Liver (tissue), 9 donors: Measurements from ENCODE around the gene UNKL. TPM values are rescaled to one million over a fixed set of nuclear protein-coding genes. Genes with fewer than 3 reads are reported as not detected.

Source experiments
- DNase-seq: peaks from one replicate; pipeline ENCODE4 v3.0.0-alpha.2; 2017; ENCODE audit warnings: low spot score
- H3K27ac ChIP-seq, 2 donors: one replicate each; pipeline ENCODE4 v1.7.0; 2013; ENCODE audit warnings: inconsistent platforms in 2 of 2, low read length in 2 of 2, control low read depth in 1 of 2, low read depth in 1 of 2, mild to moderate bottlenecking in 1 of 2
- H3K27me3 ChIP-seq, 4 donors: one replicate each; pipeline versions ENCODE4 v1.6.1 to v1.7.0; 2013; ENCODE audit warnings: low read length in 3 of 4, inconsistent platforms in 1 of 4, mild to moderate bottlenecking in 1 of 4, moderate library complexity in 1 of 4; ENCODE audit not compliant: control insufficient read depth in 4 of 4, insufficient read depth in 4 of 4
- H3K36me3 ChIP-seq, 4 donors: one replicate each; pipeline versions ENCODE4 v1.6.1 to v1.7.0; 2013; ENCODE audit warnings: low read length in 3 of 4, mild to moderate bottlenecking in 3 of 4, low read depth in 1 of 4, moderate library complexity in 1 of 4; ENCODE audit not compliant: control insufficient read depth in 4 of 4, insufficient read depth in 3 of 4
- H3K4me1 ChIP-seq, 4 donors: one replicate each; pipeline versions ENCODE4 v1.6.1 to v1.7.0; 2013; ENCODE audit warnings: low read length in 3 of 4, mild to moderate bottlenecking in 3 of 4, moderate library complexity in 1 of 4; ENCODE audit not compliant: control insufficient read depth in 4 of 4, insufficient read depth in 4 of 4
- H3K4me3 ChIP-seq, 3 donors: one replicate each; pipeline versions ENCODE4 v1.6.1 to v1.7.0; 2013; ENCODE audit warnings: low read length in 3 of 3, control low read depth in 1 of 3, low read depth in 1 of 3, mild to moderate bottlenecking in 1 of 3
- H3K9ac ChIP-seq, 2 donors: one replicate each; pipeline ENCODE4 v1.7.0; 2013; ENCODE audit warnings: low read length in 2 of 2, mild to moderate bottlenecking in 2 of 2, moderate library complexity in 2 of 2, control low read depth in 1 of 2, low read depth in 1 of 2
- H3K9me3 ChIP-seq, 4 donors: one replicate each; pipeline versions ENCODE4 v1.6.1 to v1.7.0; 2013; ENCODE audit warnings: low read length in 3 of 4; ENCODE audit not compliant: control insufficient read depth in 4 of 4
- GABPA ChIP-seq, 2 donors: IDR thresholded peaks in 1 of 2; conservative IDR thresholded peaks in 1 of 2; 2 replicates each; pipeline ENCODE4 v1.6.1; 2016; ENCODE audit warnings: antibody characterized with exemption in 2 of 2, mild to moderate bottlenecking in 1 of 2, moderate library complexity in 1 of 2
- HNF4A ChIP-seq, 2 donors: conservative IDR thresholded peaks; 2 replicates each; pipeline ENCODE4 v1.6.1; 2016; ENCODE audit warnings: antibody characterized with exemption in 2 of 2, mild to moderate bottlenecking in 2 of 2
- NR2F2 ChIP-seq: IDR thresholded peaks from 2 replicates; pipeline ENCODE4 v1.6.1; 2016; ENCODE audit warnings: antibody characterized with exemption
- RAD21 ChIP-seq, 2 donors: IDR thresholded peaks; 2 replicates each; pipeline ENCODE4 v1.6.1; 2016; ENCODE audit warnings: antibody characterized with exemption in 2 of 2, mild to moderate bottlenecking in 2 of 2
- RXRA ChIP-seq, 2 donors: IDR thresholded peaks; 2 replicates each; pipeline ENCODE4 v1.6.1; 2017 to 2018; ENCODE audit warnings: antibody characterized with exemption in 2 of 2, mild to moderate bottlenecking in 1 of 2
- SP1 ChIP-seq: IDR thresholded peaks from 2 replicates; pipeline ENCODE4 v1.6.1; 2018; ENCODE audit warnings: antibody characterized with exemption, mild to moderate bottlenecking
- TAF1 ChIP-seq: conservative IDR thresholded peaks from 2 replicates; pipeline ENCODE4 v1.6.1; 2016; ENCODE audit warnings: antibody characterized with exemption, mild to moderate bottlenecking
- WGBS: extraction: QIAGEN DNeasy Blood & Tissue Kit; methylation state at CpG from one replicate; pipeline ENCODE4 v1.1.7; 2013; 5-methylcytosine and 5-hydroxymethylcytosine counted together
- polyA plus RNA-seq, 2 donors: library from polyadenylated mRNA; stranded (reverse) in 1 of 2; unstranded in 1 of 2; fragments of 200-250 nt in 1 of 2; fragments of >200 nt in 1 of 2; fragmentation: Nextera tagmentation in 1 of 2; extraction: Ambion mirVana in 1 of 2; gene quantifications; one replicate each; pipeline versions ENCODE4 v1.2.1 to v1.2.3, GENCODE V29; 2013 to 2015
- total RNA-seq, 2 donors: library from RNA; depleted of rRNA; stranded (reverse); fragments of >200 nt; gene quantifications; one replicate each; pipeline ENCODE4 v1.2.3, GENCODE V29; 2014
- TF ChIP-seq, protein P1 (sequence below): IDR thresholded peaks from 2 replicates; pipeline ENCODE4 v1.6.1; 2016; ENCODE audit warnings: antibody characterized with exemption
- TF ChIP-seq, protein P2 (sequence below): IDR thresholded peaks from 2 replicates; pipeline ENCODE4 v1.6.1; 2016; ENCODE audit warnings: antibody characterized with exemption, mild to moderate bottlenecking
- donor health status: healthy.
- donor health status: healthy.
- donor health status: healthy.
- donor health status: healthy.
- donor health status: healthy.

The UNKL gene
- total and polyA plus RNA-seq, 4 donors, result 3.5 to 14.7 (median 6.6) TPM

DNA sequence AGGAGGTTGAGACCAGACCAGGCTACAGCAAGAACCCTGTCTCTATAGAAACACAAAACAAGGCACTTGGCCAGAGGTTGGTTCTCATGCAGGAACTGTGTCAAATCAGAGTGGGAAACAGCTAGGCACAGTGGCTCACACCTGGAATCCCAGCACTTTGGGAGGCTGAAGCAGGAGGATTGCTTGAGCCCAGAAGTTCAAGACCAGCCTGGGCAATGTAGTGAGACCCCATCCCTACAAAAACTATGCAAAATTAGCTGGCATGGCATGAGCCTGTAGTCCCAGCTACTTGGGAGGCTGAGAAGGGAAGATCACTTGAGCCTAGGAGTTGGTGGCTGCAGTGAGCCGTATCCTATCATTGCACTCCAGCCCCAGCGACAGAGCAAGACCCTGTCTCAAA is 1.7 kb downstream of the UNKL start:
- TF ChIP-seq, protein P1, sequence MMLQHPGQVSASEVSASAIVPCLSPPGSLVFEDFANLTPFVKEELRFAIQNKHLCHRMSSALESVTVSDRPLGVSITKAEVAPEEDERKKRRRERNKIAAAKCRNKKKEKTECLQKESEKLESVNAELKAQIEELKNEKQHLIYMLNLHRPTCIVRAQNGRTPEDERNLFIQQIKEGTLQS, result no peak
- TF ChIP-seq RAD21 (IDR thresholded peaks at IDR 0.05), result no peak
- TF ChIP-seq NR2F2, result no peak
- no peak for TF ChIP-seq RXRA (IDR thresholded peaks at IDR 0.05)
- Histone ChIP-seq H3K4me1 (peaks cover 6 to 14% (median 10%) of the 10 kb centered on the region in 4 donors), H3K27me3 (no peaks in the 10 kb centered on the region), H3K4me3 (no peak overlapping the region), H3K27ac (no peak overlapping the region), H3K9ac (no peak overlapping the region), H3K9me3 (no peaks in the 10 kb centered on the region), H3K36me3 (peaks cover 0 to 8% (median 5%) of the 10 kb centered on the region in 4 donors)
- DNase-seq, result no peak
- 81% methylated on average over 2 of the region's 2 CpGs for WGBS

DNA sequence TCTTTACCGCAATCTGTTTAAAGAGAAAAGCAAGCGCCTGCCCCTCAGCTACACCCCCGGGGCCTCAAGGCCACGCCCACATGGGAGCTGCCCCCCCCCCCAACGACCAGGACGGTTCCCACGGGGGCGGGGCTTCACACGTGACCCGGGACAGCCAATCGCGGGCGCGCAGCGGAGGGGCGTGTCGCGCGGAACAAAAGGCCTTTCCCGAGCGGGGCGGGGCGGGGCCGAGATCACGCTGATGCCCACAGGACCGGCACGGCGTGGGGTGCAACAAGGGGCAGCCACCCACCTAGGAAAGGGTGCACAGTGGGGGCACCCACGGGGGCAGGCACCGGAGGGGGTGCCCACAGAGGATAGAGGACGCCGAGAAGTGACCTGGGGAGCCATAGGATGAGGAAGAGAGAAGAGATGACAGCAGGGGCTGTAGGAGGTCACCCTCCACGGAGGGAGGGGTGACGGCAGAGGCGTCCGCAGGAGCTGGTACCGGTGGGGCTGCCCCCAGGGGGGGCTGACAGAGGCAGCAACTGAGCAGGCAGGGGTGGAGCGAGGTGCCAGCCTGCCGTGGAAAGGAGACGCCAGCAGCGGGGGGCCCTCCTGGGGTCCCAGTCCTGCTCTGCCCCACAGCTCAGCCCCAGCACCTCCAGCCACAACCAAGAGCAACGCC is 6.2 kb downstream of the UNKL start:
- Histone ChIP-seq H3K27ac (no peak overlapping the region), H3K9ac (no peak overlapping the region), H3K27me3 (no peaks in the 10 kb centered on the region), H3K4me1 (peaks cover 5 to 12% (median 8%) of the 10 kb centered on the region in 4 donors), H3K9me3 (no peaks in the 10 kb centered on the region), H3K36me3 (peaks cover 0 to 20% (median 7%) of the 10 kb centered on the region in 4 donors), H3K4me3 (peak overlapping the region in 2 of 3 donors; percentile 27 to 47)
- peak; percentile 95 for DNase-seq
- TF ChIP-seq SP1 (peak; percentile 57), GABPA (IDR thresholded peaks at IDR 0.05 in 1 of 2, conservative IDR thresholded peaks at IDR 0.05 in 1 of 2) (peak in 1 of 2 donors; percentile 28)
- TF ChIP-seq, protein P2, sequence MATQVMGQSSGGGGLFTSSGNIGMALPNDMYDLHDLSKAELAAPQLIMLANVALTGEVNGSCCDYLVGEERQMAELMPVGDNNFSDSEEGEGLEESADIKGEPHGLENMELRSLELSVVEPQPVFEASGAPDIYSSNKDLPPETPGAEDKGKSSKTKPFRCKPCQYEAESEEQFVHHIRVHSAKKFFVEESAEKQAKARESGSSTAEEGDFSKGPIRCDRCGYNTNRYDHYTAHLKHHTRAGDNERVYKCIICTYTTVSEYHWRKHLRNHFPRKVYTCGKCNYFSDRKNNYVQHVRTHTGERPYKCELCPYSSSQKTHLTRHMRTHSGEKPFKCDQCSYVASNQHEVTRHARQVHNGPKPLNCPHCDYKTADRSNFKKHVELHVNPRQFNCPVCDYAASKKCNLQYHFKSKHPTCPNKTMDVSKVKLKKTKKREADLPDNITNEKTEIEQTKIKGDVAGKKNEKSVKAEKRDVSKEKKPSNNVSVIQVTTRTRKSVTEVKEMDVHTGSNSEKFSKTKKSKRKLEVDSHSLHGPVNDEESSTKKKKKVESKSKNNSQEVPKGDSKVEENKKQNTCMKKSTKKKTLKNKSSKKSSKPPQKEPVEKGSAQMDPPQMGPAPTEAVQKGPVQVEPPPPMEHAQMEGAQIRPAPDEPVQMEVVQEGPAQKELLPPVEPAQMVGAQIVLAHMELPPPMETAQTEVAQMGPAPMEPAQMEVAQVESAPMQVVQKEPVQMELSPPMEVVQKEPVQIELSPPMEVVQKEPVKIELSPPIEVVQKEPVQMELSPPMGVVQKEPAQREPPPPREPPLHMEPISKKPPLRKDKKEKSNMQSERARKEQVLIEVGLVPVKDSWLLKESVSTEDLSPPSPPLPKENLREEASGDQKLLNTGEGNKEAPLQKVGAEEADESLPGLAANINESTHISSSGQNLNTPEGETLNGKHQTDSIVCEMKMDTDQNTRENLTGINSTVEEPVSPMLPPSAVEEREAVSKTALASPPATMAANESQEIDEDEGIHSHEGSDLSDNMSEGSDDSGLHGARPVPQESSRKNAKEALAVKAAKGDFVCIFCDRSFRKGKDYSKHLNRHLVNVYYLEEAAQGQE, result no peak
- 8% methylated on average over 42 of the region's 42 CpGs for WGBS

DNA sequence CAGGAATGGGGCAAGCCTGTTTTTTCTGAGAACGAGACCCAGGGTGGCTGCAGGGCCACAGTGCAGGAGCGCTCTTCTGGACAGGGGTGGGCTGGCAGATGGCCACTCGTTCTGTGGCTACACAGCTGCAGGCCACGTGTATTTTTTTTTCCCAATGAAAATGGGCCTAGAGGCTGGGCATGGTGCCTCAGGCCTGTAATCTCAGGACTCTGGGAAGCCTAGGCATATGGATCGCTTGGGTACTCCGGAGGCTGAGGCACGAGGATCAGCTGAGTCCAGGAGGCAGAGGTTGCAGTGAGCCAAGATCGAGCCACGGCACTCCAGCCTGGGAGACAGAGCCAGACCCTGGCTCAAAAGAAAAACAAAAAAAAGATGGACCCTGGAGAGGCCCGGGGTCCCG is 6.8 kb downstream of the UNKL start:
- WGBS, result 42% methylated on average over 11 of the region's 11 CpGs
- H3K27ac ChIP-seq, result no peak overlapping the region
- no peaks in the 10 kb centered on the region for H3K27me3 ChIP-seq
- H3K4me1 ChIP-seq, result peaks cover 5 to 12% (median 7%) of the 10 kb centered on the region in 4 donors
- TF ChIP-seq HNF4A (conservative IDR thresholded peaks at IDR 0.05) (no peak), RXRA (IDR thresholded peaks at IDR 0.05) (no peak), TAF1 (no peak), NR2F2 (no peak)
- H3K4me3 ChIP-seq, result peak overlapping the region in 1 of 3 donors; percentile 9
- H3K36me3 ChIP-seq, result peaks cover 0 to 25% (median 11%) of the 10 kb centered on the region in 4 donors
- no peak overlapping the region for H3K9ac ChIP-seq
- DNase-seq, result no peak
- H3K9me3 ChIP-seq, result no peaks in the 10 kb centered on the region
